ENCODE data around the gene LDB2.

Gene LDB2

GRCh38 chr4:16577177-16577576 is 321.3 kb downstream of the LDB2 start:
- Histone ChIP-seq H3K27ac (ENCODE audit: low read depth, low read length, poor library complexity, severe bottlenecking) (no peak overlapping the region), H2AFZ (ENCODE audit: low read length) (no peak overlapping the region), H3K4me1 (ENCODE audit: insufficient read depth, low read length, severe bottlenecking) (no peaks in the 10 kb centered on the region), H3K36me3 (ENCODE audit: insufficient read depth, low read length) (no peaks in the 10 kb centered on the region), H3K9me3 (ENCODE audit: low read length) (no peaks in the 10 kb centered on the region), H3K79me2 (ENCODE audit: insufficient read depth, low read length) (no peaks in the 10 kb centered on the region), H3K4me3 (ENCODE audit: low read depth, low read length, poor library complexity, severe bottlenecking) (no peak overlapping the region), H3F3A (ENCODE audit: insufficient read depth, low read length) (no peaks in the 10 kb centered on the region), H3K9me2 (ENCODE audit: low read depth, low read length) (no peaks in the 10 kb centered on the region), H4K20me1 (ENCODE audit: insufficient read depth, low read length) (no peaks in the 10 kb centered on the region), H3K27me3 (ENCODE audit: insufficient read depth, low read length) (no peaks in the 10 kb centered on the region), H3K4me2 (ENCODE audit: low read length) (no peak overlapping the region), H3K9ac (ENCODE audit: low read length) (no peak overlapping the region)
- TF ChIP-seq EZH2 (IDR thresholded peaks at IDR 0.05; ENCODE audit: borderline replicate concordance, low read length), result no peak
- TF ChIP-seq CTCF (IDR thresholded peaks at IDR 0.05; ENCODE audit: low read length), result no peak

DNA sequence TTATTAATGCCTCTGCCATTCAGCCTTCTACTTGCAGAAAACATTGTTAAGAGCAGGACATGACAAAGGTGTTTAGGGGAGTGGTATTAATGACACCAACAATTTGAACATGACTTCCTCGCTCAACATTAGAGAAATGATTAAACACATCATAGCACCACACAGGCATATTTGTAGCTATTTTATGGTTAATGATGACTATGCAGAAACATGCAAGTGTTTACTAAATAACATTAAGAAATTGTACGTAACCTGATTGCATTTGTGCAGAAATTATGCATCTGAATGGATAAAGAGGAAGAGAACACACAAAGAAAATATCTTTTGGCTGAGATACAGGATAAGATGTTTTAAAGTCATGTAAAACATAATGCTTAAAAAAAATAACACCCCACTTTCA is 323.5 kb downstream of the LDB2 start:
- H3K9me2 ChIP-seq (ENCODE audit: low read depth, low read length), result no peaks in the 10 kb centered on the region
- no peaks in the 10 kb centered on the region for H3F3A ChIP-seq (ENCODE audit: insufficient read depth, low read length)
- H3K27me3 ChIP-seq (ENCODE audit: insufficient read depth, low read length), result no peaks in the 10 kb centered on the region
- H3K27ac ChIP-seq (ENCODE audit: low read depth, low read length, poor library complexity, severe bottlenecking), result no peak overlapping the region
- TF ChIP-seq EZH2 (IDR thresholded peaks at IDR 0.05; ENCODE audit: borderline replicate concordance, low read length) (no peak), CTCF (IDR thresholded peaks at IDR 0.05; ENCODE audit: low read length) (no peak)
- H3K36me3 ChIP-seq (ENCODE audit: insufficient read depth, low read length), result no peaks in the 10 kb centered on the region
- no peaks in the 10 kb centered on the region for H4K20me1 ChIP-seq (ENCODE audit: insufficient read depth, low read length)
- H3K9ac ChIP-seq (ENCODE audit: low read length), result no peak overlapping the region
- H3K9me3 ChIP-seq (ENCODE audit: low read length), result no peaks in the 10 kb centered on the region
- H3K4me1 ChIP-seq (ENCODE audit: insufficient read depth, low read length, severe bottlenecking), result no peaks in the 10 kb centered on the region
- no peak overlapping the region for H2AFZ ChIP-seq (ENCODE audit: low read length)
- no peak overlapping the region for H3K4me2 ChIP-seq (ENCODE audit: low read length)
- no peaks in the 10 kb centered on the region for H3K79me2 ChIP-seq (ENCODE audit: insufficient read depth, low read length)
- H3K4me3 ChIP-seq (ENCODE audit: low read depth, low read length, poor library complexity, severe bottlenecking), result no peak overlapping the region

GRCh38 chr4:16573739-16574138 is 324.7 kb downstream of the LDB2 start:
- Histone ChIP-seq H3K4me3 (ENCODE audit: low read depth, low read length, poor library complexity, severe bottlenecking) (no peak overlapping the region), H3K9ac (ENCODE audit: low read length) (no peak overlapping the region), H4K20me1 (ENCODE audit: insufficient read depth, low read length) (no peaks in the 10 kb centered on the region), H3K79me2 (ENCODE audit: insufficient read depth, low read length) (no peaks in the 10 kb centered on the region), H3K4me2 (ENCODE audit: low read length) (no peak overlapping the region), H3K4me1 (ENCODE audit: insufficient read depth, low read length, severe bottlenecking) (no peaks in the 10 kb centered on the region), H3K27me3 (ENCODE audit: insufficient read depth, low read length) (no peaks in the 10 kb centered on the region), H3K36me3 (ENCODE audit: insufficient read depth, low read length) (no peaks in the 10 kb centered on the region), H3K9me3 (ENCODE audit: low read length) (no peaks in the 10 kb centered on the region), H3K9me2 (ENCODE audit: low read depth, low read length) (no peaks in the 10 kb centered on the region), H3K27ac (ENCODE audit: low read depth, low read length, poor library complexity, severe bottlenecking) (no peak overlapping the region), H2AFZ (ENCODE audit: low read length) (no peak overlapping the region), H3F3A (ENCODE audit: insufficient read depth, low read length) (no peaks in the 10 kb centered on the region)
- TF ChIP-seq CTCF (IDR thresholded peaks at IDR 0.05; ENCODE audit: low read length) (no peak), EZH2 (IDR thresholded peaks at IDR 0.05; ENCODE audit: borderline replicate concordance, low read length) (no peak)

All from OCI-LY1 (cell line).